Measurements from ENCODE around the gene ACSL1.

- TF ChIP-seq CTCF (conservative IDR thresholded peaks at IDR 0.05) (no peak), ZFX (IDR thresholded peaks at IDR 0.05) (no peak)
Measured at GRCh38 chr4:184810720-184811119, 15.0 kb downstream of the ACSL1 start.
